Neuronal stem cell (in vitro differentiated cells): ENCODE results near the gene PNN. TPM values are rescaled to one million over a fixed set of nuclear protein-coding genes. Genes with fewer than 3 reads are reported as not detected.
A peak's percentile ranks its signal among the peaks of the same experiment; 100 is the strongest.
"Not testable (repeated sequence)": the region's sequence is repeated elsewhere in the genome, so short reads cannot be mapped to it uniquely, and the experiment has no call there.

ENCODE experiments used
- DNase-seq: peaks from one replicate; pipeline ENCODE4 v3.0.0-alpha.2; 2013; ENCODE audit warnings: low spot score
- H2AFZ ChIP-seq: one replicate; pipeline ENCODE4 v1.6.1; 2013; ENCODE audit warnings: mild to moderate bottlenecking, low read length, inconsistent platforms
- H2AK5ac ChIP-seq: 2 replicates; pipeline ENCODE4 v1.6.1; 2013; ENCODE audit warnings: low read depth, mild to moderate bottlenecking, inconsistent platforms, low read length, moderate library complexity, mixed read lengths
- H2BK120ac ChIP-seq: 2 replicates; pipeline ENCODE4 v1.6.1; 2013; ENCODE audit warnings: low read depth, mild to moderate bottlenecking, inconsistent platforms, low read length, moderate library complexity, mixed read lengths
- H2BK12ac ChIP-seq: one replicate; pipeline ENCODE4 v1.6.1; 2013; ENCODE audit warnings: low read length, inconsistent platforms
- H2BK15ac ChIP-seq: 2 replicates; pipeline ENCODE4 v1.6.1; 2013; ENCODE audit warnings: mild to moderate bottlenecking, low read length, inconsistent platforms, mixed read lengths
- H2BK5ac ChIP-seq: one replicate; pipeline ENCODE4 v1.6.1; 2013; ENCODE audit warnings: inconsistent platforms, mild to moderate bottlenecking, low read length, moderate library complexity
- H3K14ac ChIP-seq: one replicate; pipeline ENCODE4 v1.6.1; 2013; ENCODE audit warnings: low read length, inconsistent platforms
- H3K18ac ChIP-seq: 2 replicates; pipeline ENCODE4 v1.6.1; 2013; ENCODE audit warnings: low read length, inconsistent platforms
- H3K23ac ChIP-seq: 2 replicates; pipeline ENCODE4 v1.6.1; 2013; ENCODE audit warnings: low read depth, mild to moderate bottlenecking, mixed read lengths, low read length, inconsistent platforms; ENCODE audit not compliant: poor library complexity
- H3K27ac ChIP-seq: replicated peaks from 3 replicates; pipeline ENCODE4 v1.5.1; 2013; ENCODE audit warnings: low read length, inconsistent platforms
- H3K27me3 ChIP-seq, 3 experiments: 2 replicates each; pipeline ENCODE4 v1.6.1; 2013; ENCODE audit warnings: low read length in 3 of 3, mild to moderate bottlenecking in 2 of 3, inconsistent platforms in 1 of 3, low read depth in 1 of 3, mixed read lengths in 1 of 3, moderate library complexity in 1 of 3; ENCODE audit not compliant: control insufficient read depth in 3 of 3, insufficient read depth in 3 of 3
- H3K36me3 ChIP-seq, 2 donors: replicated peaks in 1 of 2; 2 replicates each; pipeline ENCODE4 v1.6.1; 2013; ENCODE audit warnings: low read length in 2 of 2; ENCODE audit not compliant: control insufficient read depth in 2 of 2, insufficient read depth in 2 of 2
- H3K4ac ChIP-seq: 2 replicates; pipeline ENCODE4 v1.6.1; 2013; ENCODE audit warnings: inconsistent platforms, mild to moderate bottlenecking, low read length, moderate library complexity
- H3K4me1 ChIP-seq, 2 donors: 1 replicate in 1 of 2; 2 replicates in 1 of 2; pipeline ENCODE4 v1.6.1; 2013; ENCODE audit warnings: low read length in 2 of 2, low read depth in 1 of 2; ENCODE audit not compliant: control insufficient read depth in 2 of 2, insufficient read depth in 1 of 2
- H3K4me2 ChIP-seq: one replicate; pipeline ENCODE4 v1.6.1; 2013; ENCODE audit warnings: mild to moderate bottlenecking, low read length, inconsistent platforms; ENCODE audit not compliant: insufficient read depth, poor library complexity, severe bottlenecking
- H3K4me3 ChIP-seq, 2 donors: 2 replicates each; pipeline ENCODE4 v1.5.1; 2013; ENCODE audit warnings: low read length in 2 of 2, mild to moderate bottlenecking in 2 of 2, inconsistent platforms in 1 of 2, moderate library complexity in 1 of 2
- H3K79me1 ChIP-seq: one replicate; pipeline ENCODE4 v1.6.1; 2013; ENCODE audit warnings: low read depth, mild to moderate bottlenecking, inconsistent platforms, low read length, moderate library complexity
- H3K9ac ChIP-seq: one replicate; pipeline ENCODE4 v1.6.1; 2013; ENCODE audit warnings: mild to moderate bottlenecking, low read depth, low read length, inconsistent platforms; ENCODE audit not compliant: poor library complexity
- H3K9me3 ChIP-seq, 2 donors: replicated peaks in 1 of 2; 2 replicates each; pipeline versions ENCODE3 to v1.6.1; 2013; ENCODE audit warnings: low read length in 2 of 2, mild to moderate bottlenecking in 2 of 2, inconsistent platforms in 1 of 2, low read depth in 1 of 2, mixed read lengths in 1 of 2, moderate library complexity in 1 of 2; ENCODE audit not compliant: control insufficient read depth in 2 of 2, insufficient read depth in 1 of 2
- H4K8ac ChIP-seq: one replicate; pipeline ENCODE4 v1.6.1; 2013; ENCODE audit warnings: low read depth, mild to moderate bottlenecking, inconsistent platforms, low read length, moderate library complexity
- H4K91ac ChIP-seq: one replicate; pipeline ENCODE4 v1.6.1; 2013; ENCODE audit warnings: low read length, low read depth, mild to moderate bottlenecking, inconsistent platforms; ENCODE audit not compliant: poor library complexity
- WGBS, 2 donors: extraction: QIAGEN DNeasy Blood & Tissue Kit; methylation state at CpG; one replicate each; pipeline ENCODE4 v1.1.7; 2013; ENCODE audit warnings: missing lambda C conversion rate in 2 of 2, mixed read lengths in 1 of 2; ENCODE audit not compliant: insufficient read length in 2 of 2, insufficient replicate concordance in 1 of 2; ENCODE audit errors: extremely low coverage in 2 of 2; 5-methylcytosine and 5-hydroxymethylcytosine counted together
- polyA plus RNA-seq, 2 experiments: library from polyadenylated mRNA; stranded (reverse); fragments of 200-250 nt; gene quantifications; one replicate each; pipeline ENCODE4 v1.2.3, GENCODE V29; 2013

PNN gene
- 165 TPM for polyA plus RNA-seq (2013, experiment 1 of 2)
- 161 TPM for polyA plus RNA-seq (2013, experiment 2 of 2)

DNA sequence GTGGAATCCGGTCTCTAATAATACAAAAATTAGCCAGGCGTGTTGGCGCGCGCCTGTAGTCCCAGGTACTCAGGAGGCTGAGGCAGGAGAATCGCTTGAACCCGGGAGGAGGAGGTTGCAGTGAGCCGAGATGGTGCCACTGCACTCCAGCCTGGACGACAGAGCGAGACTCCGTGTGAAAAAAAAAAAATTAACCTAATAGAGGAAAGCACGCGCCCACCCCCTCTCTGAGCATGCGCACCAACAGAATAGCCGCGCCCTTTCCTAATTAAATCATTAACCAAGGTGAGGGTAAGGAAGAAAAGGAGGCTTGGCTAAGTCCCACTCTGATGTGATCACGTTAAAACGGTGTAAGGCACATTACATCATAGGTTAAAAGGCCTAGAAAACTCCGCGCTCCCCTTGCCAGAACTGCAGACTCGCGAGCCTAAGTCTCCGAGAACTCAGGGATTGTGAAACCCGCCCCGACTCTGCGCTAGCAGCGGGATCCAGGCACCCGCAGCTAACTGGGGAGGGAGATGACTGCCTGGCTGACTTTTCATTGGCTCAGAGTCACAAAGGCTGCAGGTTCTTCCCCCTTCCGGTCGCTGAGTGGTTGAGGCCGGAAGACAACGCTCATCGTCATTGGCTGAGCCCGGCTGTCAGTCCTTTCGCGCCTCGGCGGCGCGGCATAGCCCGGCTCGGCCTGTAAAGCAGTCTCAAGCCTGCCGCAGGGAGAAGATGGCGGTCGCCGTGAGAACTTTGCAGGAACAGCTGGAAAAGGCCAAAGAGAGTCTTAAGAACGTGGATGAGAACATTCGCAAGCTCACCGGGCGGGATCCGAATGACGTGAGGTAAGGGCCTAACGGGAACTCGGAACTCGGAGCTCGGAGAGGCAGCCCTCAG lies at the start of gene PNN:
TSS of gene PNN (plus strand) at position 695 of the 885 bp plus-strand sequence. CDS start at position 721, 26 bp downstream.
- H2AK5ac ChIP-seq, result peak within 1 kb of the TSS; percentile 99
- H3K4me1 ChIP-seq, result peaks cover 2 to 7% of the 10 kb centered on the region in 2 donors
- no CpG with 5 or more reads among the region's 56 CpGs for WGBS, 2 donors
- peak; percentile 98 for DNase-seq
- H3K27me3 ChIP-seq, result no peaks in the 10 kb centered on the region
- H3K9me3 ChIP-seq, result no peaks in the 10 kb centered on the region
- H2AFZ ChIP-seq, result peak within 1 kb of the TSS; percentile 73
- peak within 1 kb of the TSS; percentile 16 for H2BK5ac ChIP-seq
- H3K4me3 ChIP-seq, result peak within 1 kb of the TSS; percentile 79 to 85
- no peak within 1 kb of the TSS for H2BK12ac ChIP-seq
- no peak within 1 kb of the TSS for H2BK120ac ChIP-seq
- peak within 1 kb of the TSS; percentile 99 for H3K9ac ChIP-seq
- peak within 1 kb of the TSS; percentile 64 for H4K91ac ChIP-seq
- peak within 1 kb of the TSS; percentile 97 for H3K27ac ChIP-seq
- peak within 1 kb of the TSS; percentile 67 for H3K4me2 ChIP-seq
- no peak within 1 kb of the TSS for H4K8ac ChIP-seq
- H2BK15ac ChIP-seq, result peak within 1 kb of the TSS; percentile 65
- H3K79me1 ChIP-seq, result peaks cover 3% of the 10 kb centered on the region
- peak within 1 kb of the TSS; percentile 52 for H3K23ac ChIP-seq
- H3K36me3 ChIP-seq, result peaks cover 15 to 40% of the 10 kb centered on the region in 2 donors
- H3K4ac ChIP-seq, result peak within 1 kb of the TSS; percentile 39
- H3K18ac ChIP-seq, result peak within 1 kb of the TSS; percentile 95
- peak within 1 kb of the TSS; percentile 84 for H3K14ac ChIP-seq

- not testable (repeated sequence) for H3K4me1 ChIP-seq, H2AK5ac ChIP-seq, H2BK120ac ChIP-seq, H4K91ac ChIP-seq, H2BK12ac ChIP-seq, H3K18ac ChIP-seq, H3K4me3 ChIP-seq, H2BK15ac ChIP-seq, H2BK5ac ChIP-seq, H2AFZ ChIP-seq, H3K27ac ChIP-seq, H3K79me1 ChIP-seq, H3K9ac ChIP-seq, H3K4me2 ChIP-seq, H3K23ac ChIP-seq, H3K14ac ChIP-seq, H4K8ac ChIP-seq, H3K27me3 ChIP-seq, DNase-seq, H3K4ac ChIP-seq
- WGBS, 2 donors, result no CpG with 5 or more reads among the region's 8 CpGs
- Histone ChIP-seq H3K36me3 (peaks cover 8 to 86% of the 10 kb centered on the region in 2 donors), H3K9me3 (peaks cover 0 to 13% of the 10 kb centered on the region in 2 donors)
Observed at GRCh38 chr14:39137835-39138234, 37.2 kb upstream of the PNN start.

DNA sequence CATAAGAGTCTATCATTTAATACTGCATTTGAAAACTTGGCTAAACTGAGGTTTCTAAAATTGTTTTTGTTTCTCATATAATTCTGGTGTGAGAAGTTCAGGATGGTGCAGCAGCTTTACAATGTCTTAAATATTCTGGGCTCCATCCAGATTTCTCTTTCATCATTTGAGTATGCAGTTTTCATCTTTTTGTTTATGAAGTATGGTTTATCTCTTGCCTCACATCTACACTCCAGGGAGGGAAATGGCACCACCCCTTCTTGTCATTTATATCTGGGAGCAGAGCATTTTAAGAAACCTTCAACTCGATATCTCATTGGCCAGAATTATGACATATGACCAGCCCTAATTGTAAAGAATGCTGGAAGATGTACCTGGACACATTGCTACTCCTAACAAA lies 36.6 kb upstream of the PNN start:
- no peak overlapping the region for H2AK5ac ChIP-seq
- H3K36me3 ChIP-seq, result peaks cover 8 to 86% of the 10 kb centered on the region in 2 donors
- H3K9ac ChIP-seq, result no peak overlapping the region
- peaks cover 0 to 13% of the 10 kb centered on the region in 2 donors for H3K9me3 ChIP-seq
- H3K4me3 ChIP-seq, result no peak overlapping the region
- H3K14ac ChIP-seq, result no peak overlapping the region
- no peak overlapping the region for H3K18ac ChIP-seq
- H3K27ac ChIP-seq, result no peak overlapping the region
- no peak overlapping the region for H2BK12ac ChIP-seq
- no peak overlapping the region for H2BK5ac ChIP-seq
- no peak overlapping the region for H2AFZ ChIP-seq
- H3K27me3 ChIP-seq, result no peaks in the 10 kb centered on the region
- H4K91ac ChIP-seq, result no peak overlapping the region
- peaks cover 3% of the 10 kb centered on the region for H3K79me1 ChIP-seq
- no peak overlapping the region for H2BK120ac ChIP-seq
- H4K8ac ChIP-seq, result no peak overlapping the region
- no peak overlapping the region for H2BK15ac ChIP-seq
- no peak overlapping the region for H3K4me2 ChIP-seq
- H3K4ac ChIP-seq, result no peak overlapping the region
- no peak overlapping the region for H3K23ac ChIP-seq
- DNase-seq, result no peak
- no peaks in the 10 kb centered on the region for H3K4me1 ChIP-seq
- WGBS, 2 donors, result no CpG with 5 or more reads among the region's 1 CpG

GRCh38 chr14:39140170-39140569 lies 34.9 kb upstream of the PNN start:
- Histone ChIP-seq H4K91ac (no peak overlapping the region), H4K8ac (peak overlapping the region; percentile 17), H3K14ac (no peak overlapping the region), H3K27ac (no peak overlapping the region), H3K4me2 (no peak overlapping the region), H3K9ac (no peak overlapping the region), H3K4me3 (no peak overlapping the region), H2BK5ac (no peak overlapping the region), H3K4ac (no peak overlapping the region), H2AK5ac (no peak overlapping the region), H2BK120ac (no peak overlapping the region), H3K79me1 (peaks cover 3% of the 10 kb centered on the region), H2AFZ (no peak overlapping the region), H3K27me3 (no peaks in the 10 kb centered on the region), H3K23ac (no peak overlapping the region), H2BK12ac (no peak overlapping the region), H2BK15ac (no peak overlapping the region), H3K36me3 (peaks cover 8 to 69% of the 10 kb centered on the region in 2 donors), H3K4me1 (no peaks in the 10 kb centered on the region), H3K9me3 (peaks cover 0 to 13% of the 10 kb centered on the region in 2 donors), H3K18ac (no peak overlapping the region)
- no peak for DNase-seq
- no CpG with 5 or more reads among the region's 3 CpGs for WGBS, 2 donors
